HG03439 (cell line): ENCODE results near the gene STAB1.
"Not testable (repeated sequence)": the region's sequence is repeated elsewhere in the genome, so short reads cannot be mapped to it uniquely, and the experiment has no call there.

ENCODE experiments used
- ATAC-seq: cut with Tn5 transposase; IDR thresholded peaks from one replicate; pipeline ENCODE4 v1.9.1; 2021; ENCODE audit warnings: mild to moderate bottlenecking, moderate library complexity; ENCODE audit not compliant: unreplicated experiment

STAB1 gene

DNA sequence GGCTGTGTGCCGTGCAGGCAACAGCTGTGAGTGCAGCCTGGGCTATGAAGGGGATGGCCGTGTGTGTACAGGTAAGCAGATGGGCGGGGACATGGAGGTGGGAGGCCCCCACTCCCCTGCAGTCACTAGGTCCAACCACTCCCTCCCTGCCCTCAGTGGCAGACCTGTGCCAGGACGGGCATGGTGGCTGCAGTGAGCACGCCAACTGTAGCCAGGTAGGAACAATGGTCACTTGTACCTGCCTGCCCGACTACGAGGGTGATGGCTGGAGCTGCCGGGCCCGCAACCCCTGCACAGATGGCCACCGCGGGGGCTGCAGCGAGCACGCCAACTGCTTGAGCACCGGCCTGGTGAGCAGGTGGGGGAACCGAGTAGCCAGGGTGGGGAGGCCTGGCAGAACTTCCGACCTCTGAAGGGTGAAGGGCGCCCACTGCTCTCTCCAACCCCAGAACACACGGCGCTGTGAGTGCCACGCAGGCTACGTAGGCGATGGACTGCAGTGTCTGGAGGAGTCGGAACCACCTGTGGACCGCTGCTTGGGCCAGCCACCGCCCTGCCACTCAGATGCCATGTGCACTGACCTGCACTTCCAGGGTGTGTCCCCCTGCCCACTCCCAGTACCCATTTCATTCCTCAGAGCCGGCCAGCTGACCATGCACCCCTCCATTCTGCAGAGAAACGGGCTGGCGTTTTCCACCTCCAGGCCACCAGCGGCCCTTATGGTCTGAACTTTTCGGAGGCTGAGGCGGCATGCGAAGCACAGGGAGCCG lies 26.9 kb downstream of the STAB1 start:
- no peak for ATAC-seq

DNA sequence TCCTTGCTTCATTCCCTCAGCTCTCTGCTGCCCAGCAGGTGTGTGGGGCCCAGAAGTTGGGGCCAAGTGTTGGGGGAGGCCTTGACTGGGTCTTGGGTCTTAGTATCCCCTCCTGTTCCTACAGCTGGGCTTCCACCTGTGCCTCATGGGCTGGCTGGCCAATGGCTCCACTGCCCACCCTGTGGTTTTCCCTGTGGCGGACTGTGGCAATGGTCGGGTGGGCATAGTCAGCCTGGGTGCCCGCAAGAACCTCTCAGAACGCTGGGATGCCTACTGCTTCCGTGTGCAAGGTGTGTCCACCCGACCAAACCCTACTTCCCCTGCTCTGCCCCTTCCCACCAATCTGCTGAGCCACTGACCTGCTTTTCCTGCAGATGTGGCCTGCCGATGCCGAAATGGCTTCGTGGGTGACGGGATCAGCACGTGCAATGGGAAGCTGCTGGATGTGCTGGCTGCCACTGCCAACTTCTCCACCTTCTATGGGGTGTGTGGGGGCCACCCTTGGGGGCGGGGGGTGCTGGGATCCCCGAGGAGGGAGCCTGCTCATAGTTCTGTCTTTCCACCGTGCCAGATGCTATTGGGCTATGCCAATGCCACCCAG lies 27.6 kb downstream of the STAB1 start:
- ATAC-seq = no peak

DNA sequence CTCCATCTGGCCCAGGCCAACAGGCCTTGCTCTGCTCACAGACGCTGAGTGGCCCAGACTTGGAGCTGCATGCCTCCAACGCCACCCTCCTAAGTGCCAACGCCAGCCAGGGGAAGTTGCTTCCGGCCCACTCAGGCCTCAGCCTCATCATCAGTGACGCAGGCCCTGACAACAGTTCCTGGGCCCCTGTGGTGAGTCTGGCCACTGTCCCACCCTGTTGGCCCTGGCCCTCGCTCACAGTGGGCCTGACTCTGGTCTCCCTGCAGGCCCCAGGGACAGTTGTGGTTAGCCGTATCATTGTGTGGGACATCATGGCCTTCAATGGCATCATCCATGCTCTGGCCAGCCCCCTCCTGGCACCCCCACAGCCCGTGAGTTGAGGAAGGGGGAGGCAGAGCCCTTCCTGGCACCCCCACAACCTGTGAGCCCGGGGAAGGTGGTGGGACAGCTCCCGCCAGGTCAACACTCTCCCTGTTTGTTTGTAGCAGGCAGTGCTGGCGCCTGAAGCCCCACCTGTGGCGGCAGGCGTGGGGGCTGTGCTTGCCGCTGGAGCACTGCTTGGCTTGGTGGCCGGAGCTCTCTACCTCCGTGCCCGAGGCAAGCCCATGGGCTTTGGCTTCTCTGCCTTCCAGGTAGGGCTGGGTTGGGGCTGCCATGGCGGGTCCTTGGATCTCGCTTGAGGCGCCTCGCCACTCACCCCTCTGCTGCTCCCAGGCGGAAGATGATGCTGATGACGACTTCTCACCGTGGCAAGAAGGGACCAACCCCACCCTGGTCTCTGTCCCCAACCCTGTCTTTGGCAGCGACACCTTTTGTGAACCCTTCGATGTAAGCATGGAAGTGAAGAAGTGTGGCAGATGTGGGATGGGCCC lies 28.5 kb downstream of the STAB1 start:
- ATAC-seq = no peak

DNA sequence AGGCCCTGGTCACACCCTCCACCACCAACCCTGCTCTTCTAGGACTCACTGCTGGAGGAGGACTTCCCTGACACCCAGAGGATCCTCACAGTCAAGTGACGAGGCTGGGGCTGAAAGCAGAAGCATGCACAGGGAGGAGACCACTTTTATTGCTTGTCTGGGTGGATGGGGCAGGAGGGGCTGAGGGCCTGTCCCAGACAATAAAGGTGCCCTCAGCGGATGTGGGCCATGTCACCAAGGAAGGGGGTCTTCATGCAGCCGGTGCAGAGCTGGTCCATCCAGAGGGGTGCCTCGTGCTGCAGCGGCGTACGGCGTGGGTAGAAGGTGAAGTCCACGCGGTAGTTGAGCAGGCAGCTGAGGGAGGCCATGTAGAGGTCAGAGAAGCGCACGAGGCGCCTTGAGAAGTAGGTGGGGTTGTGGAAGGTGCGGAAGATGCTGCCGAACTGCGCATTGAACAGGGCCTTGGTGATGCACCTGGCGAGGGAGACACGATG lies 29.2 kb downstream of the STAB1 start:
- ATAC-seq = no peak

DNA sequence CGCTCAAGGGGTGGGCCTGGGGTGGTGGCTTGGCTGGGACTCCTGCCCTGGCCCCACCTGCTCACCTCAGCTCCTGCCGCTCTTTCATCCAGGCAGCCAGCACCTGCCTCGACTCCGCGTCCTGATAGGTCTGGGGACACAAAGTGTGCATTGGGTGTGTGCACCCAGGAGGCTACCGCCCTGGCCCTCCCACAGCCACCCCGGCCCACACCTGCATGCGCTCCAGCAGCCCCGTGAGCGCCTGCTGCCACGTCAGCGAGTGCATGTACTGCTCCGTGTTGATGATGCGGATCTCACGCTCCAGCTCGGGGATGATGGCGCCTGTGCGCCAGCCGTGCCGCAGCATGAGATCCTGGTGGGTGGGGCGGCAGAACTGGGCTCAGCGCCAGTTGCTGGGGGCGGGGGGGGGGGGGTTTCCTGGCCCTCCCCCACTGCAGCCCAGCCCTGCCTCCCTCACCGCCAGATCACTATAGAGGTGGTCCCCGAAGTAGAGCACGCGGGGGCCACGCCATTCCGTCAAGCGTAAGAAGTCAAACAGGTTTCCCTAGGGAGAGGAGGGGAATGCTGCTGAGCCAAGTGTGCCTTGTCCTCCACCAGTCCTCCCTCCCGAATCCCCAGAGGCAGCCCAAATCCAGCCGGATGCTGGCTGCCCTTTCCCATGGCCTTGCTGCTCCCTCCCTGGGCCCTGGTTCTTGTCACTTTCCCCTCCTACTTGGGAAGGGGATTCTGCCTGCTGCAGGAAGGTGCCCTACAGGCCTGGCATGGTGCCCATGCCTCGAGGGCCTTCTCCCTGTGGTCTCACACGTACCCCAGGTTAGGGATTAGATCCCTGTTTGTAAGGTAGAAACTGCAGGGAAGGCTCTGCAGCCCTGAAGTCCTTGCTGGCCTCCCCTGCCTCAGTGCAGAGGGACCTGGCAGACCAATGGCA lies 29.9 kb downstream of the STAB1 start:
- no peak for ATAC-seq

DNA sequence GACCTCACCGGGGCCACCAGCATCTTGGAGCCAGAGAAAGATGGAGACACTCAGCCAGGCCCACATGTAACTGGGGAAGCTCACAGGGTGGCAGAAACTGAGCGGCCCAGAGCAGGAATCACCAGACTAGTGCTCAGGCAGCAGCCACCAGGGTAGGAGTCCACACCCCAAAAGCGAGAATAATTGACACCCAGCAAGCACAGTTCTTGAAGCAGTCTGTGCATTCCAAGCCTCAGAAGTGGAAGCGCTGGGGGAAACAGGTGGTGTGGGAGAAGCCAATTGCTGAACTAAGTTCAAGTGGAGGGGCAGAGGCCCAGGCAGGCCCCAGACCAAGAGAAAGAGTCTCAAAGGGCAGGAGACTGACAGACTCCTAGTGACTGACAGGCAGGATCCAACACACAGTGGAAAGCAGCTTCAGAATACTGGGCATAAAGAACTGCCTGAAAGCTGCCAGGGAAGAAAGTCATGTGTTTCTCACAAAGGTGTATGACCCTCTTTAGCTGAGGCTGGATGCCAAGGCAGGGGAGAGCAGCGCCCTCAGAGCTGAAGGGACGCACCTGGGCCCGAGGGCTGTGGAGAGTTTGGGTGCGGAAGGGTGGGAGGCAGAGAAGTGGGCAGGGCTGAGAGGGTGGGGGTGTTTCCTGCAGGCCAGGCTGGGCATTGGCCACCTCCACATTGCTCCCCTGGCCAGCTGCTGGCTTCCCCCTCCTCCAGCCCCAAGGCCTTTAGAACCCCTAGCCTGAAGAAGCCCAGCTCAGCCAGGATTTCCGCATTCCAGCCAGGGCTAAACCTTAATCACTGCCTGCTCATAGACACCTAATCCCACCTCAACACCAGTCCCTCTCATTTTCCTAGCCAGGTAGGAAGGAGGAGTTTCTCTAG lies 30.8 kb downstream of the STAB1 start:
- no peak for ATAC-seq

DNA sequence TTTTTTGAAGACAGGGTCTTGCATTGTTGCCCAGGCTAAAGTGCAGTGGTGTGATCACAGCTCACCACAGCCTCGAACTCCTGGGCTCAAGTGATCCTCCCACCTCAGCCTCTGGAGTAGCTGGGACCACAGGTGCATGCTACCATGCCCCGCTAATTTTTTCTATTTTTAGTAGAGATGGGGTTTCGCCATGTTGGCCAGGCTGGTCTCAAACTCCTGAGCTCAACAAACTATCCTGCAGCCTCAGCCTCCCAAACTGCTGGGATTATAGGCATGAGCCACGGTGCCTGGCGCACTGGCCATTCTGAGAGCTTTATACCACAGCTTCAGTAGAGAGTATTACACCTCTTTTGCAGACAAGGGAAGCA lies 31.5 kb downstream of the STAB1 start:
- ATAC-seq = not testable (repeated sequence)

DNA sequence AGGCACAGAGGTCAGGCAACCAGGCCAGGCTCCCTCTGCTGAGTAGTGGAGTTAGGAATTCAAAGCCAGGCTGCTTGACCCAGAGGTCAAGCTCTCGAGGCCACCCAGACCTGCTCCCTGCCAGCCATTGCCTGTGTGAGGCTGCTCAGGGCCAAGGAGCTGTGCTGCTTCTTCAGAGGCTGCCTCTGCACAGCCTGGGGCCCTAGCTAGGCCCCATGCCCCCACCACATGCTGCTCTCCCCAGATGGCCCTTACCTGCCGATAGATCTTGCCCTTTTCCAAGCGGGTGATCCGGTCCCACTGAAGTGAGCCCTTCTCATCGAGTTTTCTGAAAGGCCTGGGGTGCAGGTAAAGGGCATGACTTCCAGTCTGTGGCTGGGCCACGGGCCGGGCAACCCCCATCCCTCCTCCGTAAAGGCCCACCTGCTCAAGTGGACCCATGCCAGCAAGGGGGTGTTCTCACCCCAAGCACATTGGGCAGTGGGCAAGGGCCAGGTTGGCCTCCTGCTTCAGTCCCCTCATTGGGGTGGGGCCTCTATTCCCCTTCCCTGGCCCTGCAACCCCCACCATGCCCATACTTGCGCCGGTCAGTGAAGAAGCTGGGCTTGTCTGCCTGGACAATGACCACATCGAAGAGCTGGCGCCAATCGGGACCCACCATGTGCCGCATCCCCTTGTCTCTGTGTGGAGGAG lies 32.0 kb downstream of the STAB1 start:
- no peak for ATAC-seq

DNA sequence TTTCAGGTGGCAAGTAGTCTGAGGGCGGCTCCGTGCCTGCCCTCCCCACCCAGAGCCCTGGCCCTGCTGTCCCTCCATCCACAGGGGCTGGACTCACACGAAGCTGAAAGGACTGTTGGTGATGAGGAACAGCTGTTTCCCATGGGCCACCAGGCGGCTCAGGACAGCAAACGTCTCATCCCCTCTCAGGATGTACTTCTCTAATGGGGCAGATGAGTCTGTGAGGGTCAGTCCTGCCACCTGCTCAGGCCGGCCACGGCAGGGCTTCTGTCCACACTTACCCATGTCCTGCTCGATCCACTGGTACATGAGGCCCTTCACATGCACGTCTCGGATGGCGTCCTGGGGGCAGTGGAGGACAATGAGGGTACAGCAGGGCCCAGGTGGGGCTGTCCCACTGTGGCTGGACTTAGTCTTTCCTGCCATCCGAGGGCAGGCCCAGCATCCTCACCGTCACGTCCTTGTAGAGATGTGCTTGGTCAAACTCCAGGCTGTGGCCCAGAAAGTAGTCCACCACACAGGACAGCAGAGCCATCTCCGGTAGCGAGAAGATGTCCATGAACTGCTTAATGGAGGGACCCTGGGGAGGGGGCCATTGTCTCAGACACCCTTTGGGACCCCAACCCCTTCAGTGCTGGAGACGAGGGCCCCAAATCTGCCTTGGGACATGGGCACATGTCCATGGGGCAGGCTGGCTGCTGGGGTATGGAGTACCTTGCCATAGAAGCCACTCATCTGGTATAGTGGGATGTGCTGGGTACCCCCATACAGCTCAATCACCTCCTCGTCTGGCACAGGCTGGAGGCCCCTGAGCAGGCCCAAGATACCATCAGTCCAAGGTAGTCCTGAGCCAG lies 32.8 kb downstream of the STAB1 start:
- ATAC-seq = no peak

DNA sequence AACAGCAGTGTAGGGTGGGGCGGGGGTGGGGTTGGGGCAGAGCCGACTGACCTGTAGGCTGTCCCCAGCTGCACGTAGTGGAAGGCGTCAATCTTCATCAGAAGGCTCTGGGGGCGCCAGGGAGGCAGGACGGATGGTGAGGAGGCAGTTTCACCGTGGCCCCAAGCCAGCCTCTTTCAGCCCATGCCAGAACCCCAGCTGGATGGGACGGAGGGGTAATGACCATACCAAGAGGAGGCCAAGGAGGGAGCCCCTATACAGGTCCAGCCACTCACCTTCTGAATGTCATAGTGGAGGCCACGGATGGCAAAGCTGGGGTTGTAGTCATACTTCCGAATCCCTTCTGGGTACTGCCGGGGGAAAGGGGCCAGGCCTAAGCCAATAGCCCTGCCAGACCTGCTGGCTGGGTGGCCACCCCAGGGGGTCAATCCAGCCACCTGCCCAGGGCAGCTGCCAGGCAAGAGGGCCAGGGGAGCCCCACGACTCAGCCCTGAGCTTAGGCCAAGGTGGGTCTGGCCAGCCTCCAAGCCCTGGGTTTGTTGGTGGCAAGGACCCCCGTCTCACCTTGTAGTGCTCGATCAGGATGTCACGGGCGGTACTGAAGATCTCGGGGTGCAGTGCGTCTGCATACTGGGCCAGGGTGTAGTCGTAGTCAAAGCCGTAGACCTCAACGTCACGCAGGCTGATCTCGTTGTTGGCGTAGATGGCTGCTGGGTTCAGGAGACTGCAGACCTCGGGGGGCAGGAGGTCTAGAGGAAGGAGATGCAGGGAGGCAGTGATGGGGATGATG lies 33.6 kb downstream of the STAB1 start:
- no peak for ATAC-seq

DNA sequence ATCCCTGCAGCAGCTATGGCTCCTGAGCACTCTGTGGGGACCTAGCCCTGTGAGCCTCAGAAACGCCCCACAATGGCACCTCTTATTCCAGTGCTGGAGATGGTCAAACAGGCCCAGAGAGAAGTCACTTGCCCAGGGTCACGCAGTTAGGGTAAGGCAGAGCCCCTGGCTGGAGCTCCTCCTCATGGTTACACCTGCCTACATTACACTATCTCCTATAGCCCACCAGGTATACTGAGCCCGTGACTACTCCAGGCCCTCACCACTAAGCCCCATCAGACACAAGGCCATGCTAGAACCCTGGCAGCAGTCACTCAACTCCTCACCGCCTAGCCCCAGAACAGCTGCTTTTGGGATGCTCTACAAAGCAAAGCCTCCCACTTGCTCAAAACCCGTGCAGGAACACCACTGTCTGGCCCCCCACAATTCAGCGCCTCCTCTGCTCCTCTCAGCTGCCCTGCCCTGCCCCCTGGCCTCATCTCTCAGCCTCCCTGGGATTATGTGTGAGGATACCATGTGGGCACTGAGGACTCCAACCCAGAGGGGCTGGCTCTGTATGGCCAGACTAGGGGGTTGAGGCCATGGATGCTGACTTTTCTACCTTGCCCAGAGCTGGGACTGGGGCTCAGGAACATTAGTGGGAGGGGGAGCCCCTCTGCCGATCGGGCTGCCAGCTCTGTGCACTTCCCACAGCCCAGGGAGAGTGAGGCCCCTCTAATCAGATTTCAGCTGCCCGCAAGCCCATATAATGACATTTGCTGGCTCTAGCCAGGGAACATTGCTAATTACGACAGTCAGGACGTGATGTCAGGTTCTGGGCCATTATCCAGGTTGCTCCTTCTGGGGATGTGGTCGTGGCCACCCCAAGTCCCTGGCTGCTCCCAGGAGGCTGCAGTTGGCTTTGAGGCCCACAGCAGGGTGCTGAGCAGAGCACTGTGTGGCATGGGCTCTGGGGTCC lies 34.5 kb downstream of the STAB1 start:
- ATAC-seq = no peak

DNA sequence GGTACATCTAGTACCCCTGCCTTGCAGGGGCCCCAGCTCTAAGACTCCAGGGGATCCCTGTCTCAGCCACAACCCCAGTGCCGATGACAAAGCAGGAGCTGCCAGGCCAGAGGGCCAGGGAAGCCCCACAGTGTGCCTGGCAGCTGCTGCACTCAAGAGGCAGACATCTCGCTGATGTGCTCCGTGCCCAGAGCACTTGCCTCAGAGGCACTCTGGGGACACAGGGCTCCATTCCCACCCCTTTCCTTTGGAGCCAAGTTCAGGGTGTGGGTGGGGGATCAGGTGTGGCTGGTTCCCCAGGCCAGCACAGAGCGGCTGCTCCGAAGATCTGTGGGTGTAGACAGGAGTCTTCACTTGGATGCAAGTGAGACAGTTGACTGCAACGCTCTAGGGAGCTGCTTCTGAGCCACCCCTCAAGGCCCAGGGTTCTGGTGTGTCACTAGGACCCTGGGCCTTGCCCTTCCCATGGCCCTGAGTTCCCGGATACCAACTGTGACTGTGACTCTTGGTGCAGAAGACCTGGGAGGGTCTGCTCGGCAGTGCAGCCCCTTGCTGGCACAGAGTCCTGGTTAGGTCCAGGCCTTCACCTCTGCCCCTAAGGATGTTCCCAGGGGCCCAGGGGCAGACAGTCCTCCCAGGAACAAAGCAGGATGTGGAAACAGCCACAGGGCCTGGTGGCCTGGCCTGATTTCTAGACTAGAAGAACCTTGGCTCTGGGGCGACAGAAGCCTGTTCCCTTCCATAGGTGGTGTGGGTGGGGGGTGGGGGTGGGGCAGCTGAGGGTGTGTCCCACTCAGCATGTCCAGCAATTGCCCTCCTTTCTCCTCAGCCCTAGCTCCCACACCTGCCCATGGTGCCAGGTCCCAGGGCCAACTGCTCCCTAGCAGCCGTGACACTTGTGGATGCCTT lies 36.0 kb downstream of the STAB1 start:
- ATAC-seq = no peak

DNA sequence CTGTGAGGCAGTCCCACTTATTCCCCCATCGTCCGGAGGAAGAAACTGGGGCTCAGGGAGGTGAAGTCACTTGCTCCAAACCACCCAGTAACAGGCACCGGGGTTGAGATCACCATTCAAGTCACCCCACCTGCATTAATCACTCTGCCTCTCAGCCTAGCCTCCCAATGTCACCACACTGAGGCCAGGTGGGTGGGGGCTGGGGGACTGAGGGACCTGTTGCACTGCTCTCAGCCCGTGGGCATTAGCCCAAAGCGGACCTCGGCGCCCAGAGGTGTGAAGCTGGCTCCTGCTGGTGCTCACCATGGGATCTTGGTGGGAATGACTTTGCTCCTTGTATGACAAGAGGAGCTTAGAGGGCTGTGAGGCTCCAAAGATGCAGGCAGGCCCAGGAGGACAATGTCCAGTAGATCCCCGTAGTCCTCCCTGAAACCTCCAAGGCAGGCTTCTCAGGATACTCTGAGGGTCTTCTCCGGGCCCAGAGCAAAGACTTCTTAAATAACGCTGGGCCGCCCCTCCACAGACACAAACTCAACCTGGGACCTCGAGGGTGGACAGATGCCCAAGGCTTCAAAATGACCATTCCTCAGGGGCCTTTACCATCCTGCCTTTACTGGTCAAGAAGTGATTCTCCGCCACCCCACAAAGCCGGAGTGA lies 36.9 kb downstream of the STAB1 start:
- ATAC-seq = no peak

DNA sequence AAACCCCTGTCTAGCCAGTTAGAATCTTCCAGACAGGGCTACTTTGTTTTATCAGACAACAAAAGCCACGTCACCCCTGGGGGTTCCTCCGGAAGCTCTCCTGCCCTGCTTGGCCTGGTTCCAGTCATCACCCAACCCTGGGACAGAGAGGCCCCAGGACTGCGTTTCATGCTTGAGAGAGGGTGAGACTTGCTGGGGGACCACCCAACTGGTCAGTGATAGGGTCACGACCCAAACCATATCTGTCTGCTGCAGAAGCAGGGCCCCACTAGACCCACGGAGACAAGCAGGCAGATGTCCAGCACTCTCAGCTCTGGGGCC lies 37.3 kb downstream of the STAB1 start:
- no peak for ATAC-seq
